OCI-LY1 (cell line): ENCODE data around the gene PRSS53.

Source experiments
- CTCF ChIP-seq: fragments of 200-600 bp; sonication (generic), shearing (Covaris generic); IDR thresholded peaks from 2 replicates; pipeline ENCODE4 v1.5.1; 2017; ENCODE audit warnings: mild to moderate bottlenecking, antibody characterized with exemption, low read length, moderate library complexity, mixed read lengths
- EZH2 ChIP-seq: fragments of 200-600 bp; sonication (generic), shearing (Covaris generic); IDR thresholded peaks from 2 replicates; pipeline ENCODE4 v1.8.0; 2017; ENCODE audit warnings: borderline replicate concordance, mixed run types, mild to moderate bottlenecking, antibody characterized with exemption, low read length, moderate library complexity, mixed read lengths

- TF ChIP-seq CTCF (no peak), EZH2 (no peak)
These were observed 7.1 kb downstream of the PRSS53 start for GRCh38 chr16:31081428-31082351.
